ENCODE results near the gene OR1F1. TPM values are rescaled to one million over a fixed set of nuclear protein-coding genes. Genes with fewer than 3 reads are reported as not detected.

Gene OR1F1
- total and polyA plus RNA-seq, 2 donors (not counting 1 experiment from before 2014, with no cell fraction given), result 0.23 TPM; not detected in 1

DNA sequence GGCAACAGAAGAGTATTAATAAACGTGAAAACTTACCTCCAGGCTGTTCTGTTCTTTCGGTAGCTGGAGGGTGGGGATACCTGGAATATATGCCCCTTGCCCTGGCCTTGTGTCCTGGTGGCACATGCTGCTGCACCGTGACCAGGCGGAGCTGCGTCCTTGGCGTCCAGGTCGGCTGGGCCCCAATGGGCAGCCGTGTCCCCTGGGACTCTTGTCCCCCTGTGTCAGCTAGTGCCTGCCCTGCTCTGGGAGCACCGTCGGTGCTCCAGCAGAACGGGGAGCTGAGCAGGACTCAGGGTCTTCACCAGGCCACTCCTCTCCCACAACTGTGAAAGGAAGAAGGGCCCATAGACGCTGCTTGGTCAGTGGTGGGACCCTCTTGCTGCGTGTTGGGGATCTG lies 45.2 kb upstream of the OR1F1 start:
- DNase-seq (ENCODE audit: low read depth in 2 of 2), result no peak
- Histone ChIP-seq H3K4me1 (ENCODE audit: control insufficient read depth, extremely low read depth, insufficient read depth, low read length) (no peaks in the 10 kb centered on the region), H3K36me3 (ENCODE audit: control insufficient read depth, insufficient read depth, low read length) (peaks cover 13% of the 10 kb centered on the region), H3K9ac (ENCODE audit: insufficient read depth, low read length) (no peak overlapping the region), H3K79me2 (ENCODE audit: control insufficient read depth, insufficient read depth, low read length) (no peaks in the 10 kb centered on the region), H3K27me3 (ENCODE audit: control insufficient read depth, insufficient read depth, low read length) (no peaks in the 10 kb centered on the region), H3K4me3 (replicated peaks in 1 of 4; ENCODE audit: control extremely low read depth in 1 of 4, insufficient read depth in 1 of 4, low read depth in 3 of 4, low read length in 4 of 4) (no peak overlapping the region), H3K4me2 (ENCODE audit: extremely low read depth, insufficient read depth, low read length) (no peak overlapping the region), H2AFZ (ENCODE audit: low read length) (no peak overlapping the region), H4K20me1 (ENCODE audit: control insufficient read depth, extremely low read depth, insufficient read depth, low read length) (no peaks in the 10 kb centered on the region), H3K27ac (ENCODE audit: insufficient read depth, low read length) (no peak overlapping the region), H3K9me3 (ENCODE audit: control insufficient read depth, insufficient read depth, low read depth, low read length) (no peaks in the 10 kb centered on the region)
- TF ChIP-seq EZH2 (IDR thresholded peaks at IDR 0.05; ENCODE audit: low read length, missing control alignments), result no peak
- TF ChIP-seq, protein P1, sequence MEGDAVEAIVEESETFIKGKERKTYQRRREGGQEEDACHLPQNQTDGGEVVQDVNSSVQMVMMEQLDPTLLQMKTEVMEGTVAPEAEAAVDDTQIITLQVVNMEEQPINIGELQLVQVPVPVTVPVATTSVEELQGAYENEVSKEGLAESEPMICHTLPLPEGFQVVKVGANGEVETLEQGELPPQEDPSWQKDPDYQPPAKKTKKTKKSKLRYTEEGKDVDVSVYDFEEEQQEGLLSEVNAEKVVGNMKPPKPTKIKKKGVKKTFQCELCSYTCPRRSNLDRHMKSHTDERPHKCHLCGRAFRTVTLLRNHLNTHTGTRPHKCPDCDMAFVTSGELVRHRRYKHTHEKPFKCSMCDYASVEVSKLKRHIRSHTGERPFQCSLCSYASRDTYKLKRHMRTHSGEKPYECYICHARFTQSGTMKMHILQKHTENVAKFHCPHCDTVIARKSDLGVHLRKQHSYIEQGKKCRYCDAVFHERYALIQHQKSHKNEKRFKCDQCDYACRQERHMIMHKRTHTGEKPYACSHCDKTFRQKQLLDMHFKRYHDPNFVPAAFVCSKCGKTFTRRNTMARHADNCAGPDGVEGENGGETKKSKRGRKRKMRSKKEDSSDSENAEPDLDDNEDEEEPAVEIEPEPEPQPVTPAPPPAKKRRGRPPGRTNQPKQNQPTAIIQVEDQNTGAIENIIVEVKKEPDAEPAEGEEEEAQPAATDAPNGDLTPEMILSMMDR (conservative IDR thresholded peaks at IDR 0.05 in 1 of 2, IDR thresholded peaks at IDR 0.05 in 1 of 2; ENCODE audit: low read depth in 1 of 2, low read length in 2 of 2), result no peak

DNA sequence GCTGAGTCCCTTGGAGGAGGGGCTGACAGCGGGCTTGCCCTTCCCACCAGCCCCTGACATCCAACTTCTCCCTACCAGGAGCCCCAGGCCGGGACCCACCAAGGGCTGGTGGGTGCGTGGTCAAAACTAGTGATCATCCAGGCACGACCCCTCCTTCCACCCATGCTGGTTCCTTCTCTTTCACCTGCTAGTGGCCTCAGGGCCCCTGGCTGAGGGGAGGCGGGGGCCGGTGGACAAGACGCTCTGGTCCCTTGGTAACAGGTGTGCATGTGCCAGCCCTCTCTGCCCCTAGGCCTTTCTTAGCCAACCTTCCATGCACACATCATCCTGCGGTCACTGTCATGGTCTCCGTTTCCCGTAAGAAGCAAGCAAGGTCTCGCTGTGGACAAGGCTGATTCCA lies 44.8 kb upstream of the OR1F1 start:
- Histone ChIP-seq H3K27ac (ENCODE audit: insufficient read depth, low read length) (no peak overlapping the region), H2AFZ (ENCODE audit: low read length) (no peak overlapping the region), H3K9me3 (ENCODE audit: control insufficient read depth, insufficient read depth, low read depth, low read length) (no peaks in the 10 kb centered on the region), H3K4me2 (ENCODE audit: extremely low read depth, insufficient read depth, low read length) (no peak overlapping the region), H3K4me3 (replicated peaks in 1 of 4; ENCODE audit: control extremely low read depth in 1 of 4, insufficient read depth in 1 of 4, low read depth in 3 of 4, low read length in 4 of 4) (no peak overlapping the region), H3K9ac (ENCODE audit: insufficient read depth, low read length) (no peak overlapping the region), H4K20me1 (ENCODE audit: control insufficient read depth, extremely low read depth, insufficient read depth, low read length) (no peaks in the 10 kb centered on the region), H3K79me2 (ENCODE audit: control insufficient read depth, insufficient read depth, low read length) (no peaks in the 10 kb centered on the region), H3K27me3 (ENCODE audit: control insufficient read depth, insufficient read depth, low read length) (no peaks in the 10 kb centered on the region), H3K4me1 (ENCODE audit: control insufficient read depth, extremely low read depth, insufficient read depth, low read length) (no peaks in the 10 kb centered on the region), H3K36me3 (ENCODE audit: control insufficient read depth, insufficient read depth, low read length) (peaks cover 13% of the 10 kb centered on the region)
- TF ChIP-seq EZH2 (IDR thresholded peaks at IDR 0.05; ENCODE audit: low read length, missing control alignments), result no peak
- TF ChIP-seq, protein P1 (conservative IDR thresholded peaks at IDR 0.05 in 1 of 2, IDR thresholded peaks at IDR 0.05 in 1 of 2; ENCODE audit: low read depth in 1 of 2, low read length in 2 of 2), result no peak
- no peak for DNase-seq (ENCODE audit: low read depth in 2 of 2)

DNA sequence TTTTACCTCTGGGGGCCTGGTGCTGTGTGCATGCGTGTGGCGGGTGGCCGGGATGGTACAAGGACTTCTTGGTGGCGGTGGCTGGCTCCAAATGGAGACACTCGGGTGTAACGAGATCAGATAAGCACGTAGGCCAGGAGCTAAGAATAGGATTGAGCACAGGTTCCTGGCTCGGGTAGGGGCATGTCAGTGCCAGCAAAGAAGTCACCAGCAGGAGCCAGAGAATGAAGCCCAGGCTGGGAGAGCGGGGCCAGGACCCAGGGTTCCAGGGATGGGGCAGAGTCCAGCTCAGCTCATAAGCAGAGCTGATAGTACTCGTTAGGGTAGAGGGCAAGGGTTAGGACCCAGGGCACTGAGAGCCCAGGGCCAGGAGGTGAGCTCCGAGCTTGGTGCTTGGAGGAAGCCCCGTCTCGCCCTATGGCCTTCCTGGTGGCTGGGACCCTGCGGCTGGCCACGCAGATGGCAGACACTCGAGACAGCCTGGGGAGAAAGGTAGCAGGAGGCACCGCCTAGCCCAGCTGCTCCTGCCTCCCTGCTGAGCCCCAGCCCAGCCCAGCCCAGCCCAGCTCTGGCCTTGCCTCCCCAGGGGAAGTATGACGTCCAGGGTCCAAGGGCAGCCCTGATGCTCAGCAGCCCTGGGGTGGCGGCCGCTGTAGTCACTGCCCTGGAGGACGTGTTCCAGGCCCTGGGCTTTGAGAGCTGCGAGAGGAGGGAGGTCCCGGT lies 44.2 kb upstream of the OR1F1 start:
- Histone ChIP-seq H3K27ac (ENCODE audit: insufficient read depth, low read length) (no peak overlapping the region), H3K36me3 (ENCODE audit: control insufficient read depth, insufficient read depth, low read length) (peaks cover 13% of the 10 kb centered on the region), H3K9ac (ENCODE audit: insufficient read depth, low read length) (no peak overlapping the region), H3K4me3 (replicated peaks in 1 of 4; ENCODE audit: control extremely low read depth in 1 of 4, insufficient read depth in 1 of 4, low read depth in 3 of 4, low read length in 4 of 4) (no peak overlapping the region), H3K4me2 (ENCODE audit: extremely low read depth, insufficient read depth, low read length) (no peak overlapping the region), H4K20me1 (ENCODE audit: control insufficient read depth, extremely low read depth, insufficient read depth, low read length) (no peaks in the 10 kb centered on the region), H3K79me2 (ENCODE audit: control insufficient read depth, insufficient read depth, low read length) (no peaks in the 10 kb centered on the region), H3K9me3 (ENCODE audit: control insufficient read depth, insufficient read depth, low read depth, low read length) (no peaks in the 10 kb centered on the region), H3K4me1 (ENCODE audit: control insufficient read depth, extremely low read depth, insufficient read depth, low read length) (no peaks in the 10 kb centered on the region), H2AFZ (ENCODE audit: low read length) (no peak overlapping the region), H3K27me3 (ENCODE audit: control insufficient read depth, insufficient read depth, low read length) (no peaks in the 10 kb centered on the region)
- no peak for TF ChIP-seq EZH2 (IDR thresholded peaks at IDR 0.05; ENCODE audit: low read length, missing control alignments)
- DNase-seq (ENCODE audit: low read depth in 2 of 2), result no peak

Measured in fibroblast of lung (primary cell).